Pancreas (tissue), 10 donors: ENCODE measurements around the gene PAIP1. TPM values are rescaled to one million over a fixed set of nuclear protein-coding genes. Genes with fewer than 3 reads are reported as not detected.
"Not testable (repeated sequence)": the region's sequence is repeated elsewhere in the genome, so short reads cannot be mapped to it uniquely, and the experiment has no call there.

Source experiments
- ATAC-seq, 4 donors: fragments of 200-7000 bp; cut with Tn5 transposase; one replicate each; pipeline versions ENCODE4 v1.8.0 to v1.9.1; 2020; ENCODE audit warnings: mild to moderate bottlenecking in 4 of 4, moderate library complexity in 4 of 4
- DNase-seq, 6 donors: peaks; one replicate each; pipeline ENCODE4 v3.0.0-alpha.2; 2020
- FAIRE-seq: peaks from 2 replicates; lab custom pipeline; 2012; peaks lifted over from hg19 to GRCh38; lab: Jason Lieb, UNC
- H3K27ac ChIP-seq, 4 donors: fragments of 200-600 bp; sonication (generic); 1 replicate in 3 of 4; 2 replicates in 1 of 4; pipeline versions ENCODE4 v1.5.0 to v1.8.0; 2020
- H3K27me3 ChIP-seq, 4 donors: fragments of 200-600 bp; one replicate each; pipeline ENCODE4 v1.8.0; 2021
- H3K36me3 ChIP-seq, 3 donors: fragments of 200-600 bp; sonication (generic) in 1 of 3; one replicate each; pipeline versions ENCODE4 v1.5.0 to v1.8.0; 2020 to 2021
- H3K4me1 ChIP-seq, 3 donors: fragments of 200-600 bp; one replicate each; pipeline ENCODE4 v1.8.0; 2021
- H3K4me3 ChIP-seq, 4 donors: fragments of 200-600 bp; sonication (generic) in 2 of 4; one replicate each; pipeline versions ENCODE4 v1.5.0 to v1.8.0; 2020 to 2021
- H3K9me3 ChIP-seq, 4 donors: fragments of 200-600 bp; one replicate each; pipeline ENCODE4 v1.8.0; 2021
- CTCF ChIP-seq, 4 donors: fragments of 200-600 bp; sonication (generic) in 3 of 4; IDR thresholded peaks; one replicate each; pipeline versions ENCODE4 v1.5.0 to v1.8.0; 2021; ENCODE audit warnings: antibody characterized with exemption in 4 of 4
- WGBS, 2 donors: extraction: QIAGEN DNeasy Blood & Tissue Kit; methylation state at CpG; one replicate each; pipeline ENCODE4 v1.1.7; 2013; 5-methylcytosine and 5-hydroxymethylcytosine counted together
- intact Hi-C, 3 donors: fragments of 100-400 bp; cut with DNase I; formaldehyde crosslinking; loops; one replicate each; pipeline versions ENCODE4 v1.11.1 to v1.14.2; 2022
- polyA plus RNA-seq, 2 donors: library from polyadenylated mRNA; stranded (reverse); fragments of 200-250 nt; gene quantifications; one replicate each; pipeline ENCODE4 v1.2.3, GENCODE V29; 2013
- total RNA-seq, 6 donors: library from RNA; stranded (reverse); fragmentation: NEBNext Ultra II Directional in 4 of 6; extraction: Animal tissue kit (Norgen Biotek cat#: 25700) in 4 of 6; gene quantifications; one replicate each; pipeline versions ENCODE4 v1.2.1 to v1.2.4, GENCODE V29; 2021 to 2023
- donor health status: healthy with polysubstance abuse.
- donor health status: DM: no; HTN: no; CAD: no; lungs with moderate emphysema.
- donor health status: DM: no; HTN: no; CAD: no.
- donor health status: control.
- donor health status: control.
- donor health status: Bipolar disorder and iron deficiency.
- donor health status: DM: yes; HTN: yes; CAD: no.
- donor health status: DM: no; HTN: no; CAD: no.
- donor health status: DM: no; HTN: no; CAD: no.
- donor health status: DM: yes; HTN: yes; CAD: no.

PAIP1 gene
- total and polyA plus RNA-seq, 8 donors: 22.4 to 43.9 (median 30.2) TPM

GRCh38 chr5:43514471-43514815 lies 42.4 kb downstream of the PAIP1 start:
- H3K9me3 ChIP-seq: no peaks in the 10 kb centered on the region
- ATAC-seq: peak in 3 of 4 donors; percentile 1 to 46 (median 3)
- H3K27ac ChIP-seq: peak overlapping the region in 3 of 4 donors; percentile 72 to 89 (median 83)
- no peak for FAIRE-seq
- H3K36me3 ChIP-seq: no peaks in the 10 kb centered on the region
- 1% methylated on average over 6 of the region's 6 CpGs for WGBS, 2 donors
- intact Hi-C loops: no loop called here
- TF ChIP-seq CTCF (IDR thresholded peaks at IDR 0.05): no peak
- peaks cover 0 to 9% (median 0%) of the 10 kb centered on the region in 3 donors for H3K4me1 ChIP-seq
- no peaks in the 10 kb centered on the region for H3K27me3 ChIP-seq
- H3K4me3 ChIP-seq: peak overlapping the region; percentile 35 to 68 (median 55)
- DNase-seq: no peak

GRCh38 chr5:43514025-43514424 lies 42.9 kb downstream of the PAIP1 start:
- DNase-seq (no peak), ATAC-seq (no peak), FAIRE-seq (no peak)
- Histone ChIP-seq H3K4me3 (peak overlapping the region in 1 of 4 donors; percentile 68), H3K4me1 (peaks cover 0 to 9% (median 0%) of the 10 kb centered on the region in 3 donors), H3K36me3 (no peaks in the 10 kb centered on the region), H3K27ac (no peak overlapping the region), H3K27me3 (no peaks in the 10 kb centered on the region), H3K9me3 (no peaks in the 10 kb centered on the region)
- intact Hi-C loops: no loop called here
- no peak for TF ChIP-seq CTCF (IDR thresholded peaks at IDR 0.05)
- WGBS, 2 donors: 9 to 10% methylated on average over 4 of the region's 4 CpGs

GRCh38 chr5:43511062-43511461 lies 45.8 kb downstream of the PAIP1 start:
- peak in 1 of 6 donors; percentile 54 for DNase-seq
- ATAC-seq, H3K4me3 ChIP-seq, FAIRE-seq, H3K9me3 ChIP-seq, H3K27me3 ChIP-seq, H3K27ac ChIP-seq, intact Hi-C loops, H3K4me1 ChIP-seq, H3K36me3 ChIP-seq: not testable (repeated sequence)
- WGBS, 2 donors: 90 to 91% methylated on average over 14 to 36 of the region's 36 CpGs

- no peak for TF ChIP-seq CTCF (IDR thresholded peaks at IDR 0.05)
- WGBS, 2 donors: 69 to 87% methylated on average over 2 of the region's 2 CpGs
- H3K9me3 ChIP-seq: no peaks in the 10 kb centered on the region
- H3K4me3 ChIP-seq: no peak overlapping the region
- no peaks in the 10 kb centered on the region for H3K27me3 ChIP-seq
- H3K36me3 ChIP-seq: no peaks in the 10 kb centered on the region
- intact Hi-C loops: no loop called here
- ATAC-seq: no peak
- no peak for DNase-seq
- no peaks in the 10 kb centered on the region for H3K4me1 ChIP-seq
- FAIRE-seq: no peak
- H3K27ac ChIP-seq: no peak overlapping the region
Measured at GRCh38 chr5:43498581-43498980, 58.3 kb downstream of the PAIP1 start.

- TF ChIP-seq CTCF (IDR thresholded peaks at IDR 0.05): no peak
- H3K4me3 ChIP-seq: peak overlapping the region in 2 of 4 donors; percentile 18
- H3K27me3 ChIP-seq: no peaks in the 10 kb centered on the region
- ATAC-seq: peak; percentile 77 to 96 (median 86)
- DNase-seq: no peak
- no peak overlapping the region for H3K27ac ChIP-seq
- intact Hi-C loops: no loop called here
- H3K9me3 ChIP-seq: no peaks in the 10 kb centered on the region
- 45 to 51% methylated on average over 5 of the region's 5 CpGs for WGBS, 2 donors
- no peak for FAIRE-seq
- no peaks in the 10 kb centered on the region for H3K4me1 ChIP-seq
- no peaks in the 10 kb centered on the region for H3K36me3 ChIP-seq
Measured at GRCh38 chr5:43497311-43498104, 59.4 kb downstream of the PAIP1 start.
